Endothelial cell (in vitro differentiated cells): ENCODE measurements around the gene MAML1. TPM values are rescaled to one million over a fixed set of nuclear protein-coding genes. Genes with fewer than 3 reads are reported as not detected.
"Not testable (repeated sequence)": the region's sequence is repeated elsewhere in the genome, so short reads cannot be mapped to it uniquely, and the experiment has no call there.

ENCODE experiments used
- DNase-seq: peaks from one replicate; pipeline ENCODE4 v3.0.0; 2021; ENCODE audit warnings: low spot score
- H3K27ac Mint-ChIP-seq: one replicate; pipeline ENCODE4 v1.8.0; 2021; ENCODE audit warnings: mixed read lengths, inconsistent platforms; ENCODE audit not compliant: unreplicated experiment
- H3K27me3 Mint-ChIP-seq: one replicate; pipeline ENCODE4 v1.8.0; 2021; ENCODE audit warnings: mild to moderate bottlenecking, moderate library complexity, mixed read lengths, inconsistent platforms; ENCODE audit not compliant: unreplicated experiment
- H3K36me3 Mint-ChIP-seq: one replicate; pipeline ENCODE4 v1.8.0; 2021; ENCODE audit warnings: mild to moderate bottlenecking, low read depth, mixed read lengths, inconsistent platforms; ENCODE audit not compliant: unreplicated experiment
- H3K4me1 Mint-ChIP-seq: one replicate; pipeline ENCODE4 v1.8.0; 2021; ENCODE audit warnings: mild to moderate bottlenecking, mixed read lengths, inconsistent platforms; ENCODE audit not compliant: unreplicated experiment
- H3K4me3 Mint-ChIP-seq: one replicate; pipeline ENCODE4 v1.8.0; 2021; ENCODE audit warnings: mild to moderate bottlenecking, mixed read lengths, inconsistent platforms; ENCODE audit not compliant: unreplicated experiment
- H3K9me3 Mint-ChIP-seq: one replicate; pipeline ENCODE4 v1.8.0; 2021; ENCODE audit warnings: mixed read lengths, inconsistent platforms; ENCODE audit not compliant: unreplicated experiment
- long read RNA-seq: library from polyadenylated mRNA; unstranded; transcript quantifications from one replicate; pipeline ENCODE4 v2.0.0, GENCODE V29; 2020; ENCODE audit not compliant: unreplicated experiment
- total RNA-seq: library from RNA; stranded (reverse); fragmentation: NEBNext Ultra II Directional; extraction: Animal tissue kit (Norgen Biotek cat#: 25700); gene quantifications from one replicate; pipeline ENCODE4 v1.2.1, GENCODE V29; 2021; ENCODE audit not compliant: unreplicated experiment
- TF ChIP-seq, protein P1 (sequence below): fragments of 200-600 bp; sonication (generic); IDR thresholded peaks from one replicate; pipeline ENCODE4 v1.5.0; 2021; ENCODE audit warnings: antibody characterized with exemption; ENCODE audit not compliant: unreplicated experiment

Gene MAML1, protein sequence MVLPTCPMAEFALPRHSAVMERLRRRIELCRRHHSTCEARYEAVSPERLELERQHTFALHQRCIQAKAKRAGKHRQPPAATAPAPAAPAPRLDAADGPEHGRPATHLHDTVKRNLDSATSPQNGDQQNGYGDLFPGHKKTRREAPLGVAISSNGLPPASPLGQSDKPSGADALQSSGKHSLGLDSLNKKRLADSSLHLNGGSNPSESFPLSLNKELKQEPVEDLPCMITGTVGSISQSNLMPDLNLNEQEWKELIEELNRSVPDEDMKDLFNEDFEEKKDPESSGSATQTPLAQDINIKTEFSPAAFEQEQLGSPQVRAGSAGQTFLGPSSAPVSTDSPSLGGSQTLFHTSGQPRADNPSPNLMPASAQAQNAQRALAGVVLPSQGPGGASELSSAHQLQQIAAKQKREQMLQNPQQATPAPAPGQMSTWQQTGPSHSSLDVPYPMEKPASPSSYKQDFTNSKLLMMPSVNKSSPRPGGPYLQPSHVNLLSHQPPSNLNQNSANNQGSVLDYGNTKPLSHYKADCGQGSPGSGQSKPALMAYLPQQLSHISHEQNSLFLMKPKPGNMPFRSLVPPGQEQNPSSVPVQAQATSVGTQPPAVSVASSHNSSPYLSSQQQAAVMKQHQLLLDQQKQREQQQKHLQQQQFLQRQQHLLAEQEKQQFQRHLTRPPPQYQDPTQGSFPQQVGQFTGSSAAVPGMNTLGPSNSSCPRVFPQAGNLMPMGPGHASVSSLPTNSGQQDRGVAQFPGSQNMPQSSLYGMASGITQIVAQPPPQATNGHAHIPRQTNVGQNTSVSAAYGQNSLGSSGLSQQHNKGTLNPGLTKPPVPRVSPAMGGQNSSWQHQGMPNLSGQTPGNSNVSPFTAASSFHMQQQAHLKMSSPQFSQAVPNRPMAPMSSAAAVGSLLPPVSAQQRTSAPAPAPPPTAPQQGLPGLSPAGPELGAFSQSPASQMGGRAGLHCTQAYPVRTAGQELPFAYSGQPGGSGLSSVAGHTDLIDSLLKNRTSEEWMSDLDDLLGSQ
- 30.0 TPM for total RNA-seq
- long read RNA-seq = 0 reads

DNA sequence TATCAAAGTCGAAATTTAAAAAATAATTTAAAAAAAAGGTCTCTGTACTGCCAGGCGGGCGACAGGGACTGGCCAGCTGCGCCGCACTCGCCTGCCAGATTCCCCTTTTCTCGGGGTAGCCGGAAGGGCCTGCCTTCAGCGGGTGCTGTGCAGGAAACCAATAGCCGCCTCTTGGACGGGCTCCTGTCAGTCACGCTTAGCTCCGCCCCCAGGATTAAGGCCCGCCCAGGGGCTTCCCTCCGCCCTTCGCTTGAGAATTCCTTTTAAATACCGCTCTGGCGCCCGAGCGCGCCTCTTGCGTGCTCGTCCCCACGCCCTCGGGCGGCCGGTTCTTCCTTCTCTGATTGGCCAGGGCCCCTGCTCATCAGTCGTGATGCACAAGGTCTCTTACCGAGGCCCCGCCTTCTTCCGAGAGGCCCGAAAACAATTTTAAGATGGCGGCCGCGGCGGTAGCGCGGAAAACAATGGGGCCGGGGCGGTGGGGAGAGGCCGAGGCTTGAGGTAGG, at the start of gene MAML1:
Gene MAML1, plus strand, starts transcription at position 411 of the 506 bp plus-strand sequence. CDS start 291 bp downstream, outside the sequence.
- peak; percentile 98 for DNase-seq
- Mint-ChIP-seq H3K4me1 (peaks cover 30% of the 10 kb centered on the region), H3K27me3 (peaks cover 2% of the 10 kb centered on the region), H3K4me3 (peak within 1 kb of the TSS; percentile 98), H3K9me3 (no peaks in the 10 kb centered on the region), H3K36me3 (peaks cover 6% of the 10 kb centered on the region), H3K27ac (peak within 1 kb of the TSS; percentile 90)
- TF ChIP-seq, protein P1, sequence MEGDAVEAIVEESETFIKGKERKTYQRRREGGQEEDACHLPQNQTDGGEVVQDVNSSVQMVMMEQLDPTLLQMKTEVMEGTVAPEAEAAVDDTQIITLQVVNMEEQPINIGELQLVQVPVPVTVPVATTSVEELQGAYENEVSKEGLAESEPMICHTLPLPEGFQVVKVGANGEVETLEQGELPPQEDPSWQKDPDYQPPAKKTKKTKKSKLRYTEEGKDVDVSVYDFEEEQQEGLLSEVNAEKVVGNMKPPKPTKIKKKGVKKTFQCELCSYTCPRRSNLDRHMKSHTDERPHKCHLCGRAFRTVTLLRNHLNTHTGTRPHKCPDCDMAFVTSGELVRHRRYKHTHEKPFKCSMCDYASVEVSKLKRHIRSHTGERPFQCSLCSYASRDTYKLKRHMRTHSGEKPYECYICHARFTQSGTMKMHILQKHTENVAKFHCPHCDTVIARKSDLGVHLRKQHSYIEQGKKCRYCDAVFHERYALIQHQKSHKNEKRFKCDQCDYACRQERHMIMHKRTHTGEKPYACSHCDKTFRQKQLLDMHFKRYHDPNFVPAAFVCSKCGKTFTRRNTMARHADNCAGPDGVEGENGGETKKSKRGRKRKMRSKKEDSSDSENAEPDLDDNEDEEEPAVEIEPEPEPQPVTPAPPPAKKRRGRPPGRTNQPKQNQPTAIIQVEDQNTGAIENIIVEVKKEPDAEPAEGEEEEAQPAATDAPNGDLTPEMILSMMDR = no peak

DNA sequence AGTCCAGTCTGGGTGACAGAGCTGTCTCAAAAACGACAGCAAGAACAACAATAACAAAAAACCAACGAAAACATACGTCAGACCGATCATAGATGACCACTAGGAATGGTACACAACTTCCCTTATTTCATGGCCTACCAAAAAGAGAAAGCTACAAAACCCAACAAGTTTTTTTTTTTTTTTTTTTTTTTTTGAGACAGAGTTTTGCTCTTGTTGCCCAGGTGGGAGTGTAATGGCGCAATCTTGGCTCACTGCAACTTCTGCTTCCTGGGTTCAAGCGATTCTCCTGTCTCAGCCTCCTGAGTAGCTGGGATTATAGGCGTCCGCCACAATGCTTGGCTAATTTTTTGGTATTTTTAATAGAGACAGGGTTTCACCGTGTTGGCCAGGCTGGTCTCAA, 43.4 kb upstream of the MAML1 start:
- not testable (repeated sequence) for H3K36me3 Mint-ChIP-seq, H3K4me1 Mint-ChIP-seq, H3K9me3 Mint-ChIP-seq, H3K27ac Mint-ChIP-seq, DNase-seq, H3K4me3 Mint-ChIP-seq, H3K27me3 Mint-ChIP-seq

DNA sequence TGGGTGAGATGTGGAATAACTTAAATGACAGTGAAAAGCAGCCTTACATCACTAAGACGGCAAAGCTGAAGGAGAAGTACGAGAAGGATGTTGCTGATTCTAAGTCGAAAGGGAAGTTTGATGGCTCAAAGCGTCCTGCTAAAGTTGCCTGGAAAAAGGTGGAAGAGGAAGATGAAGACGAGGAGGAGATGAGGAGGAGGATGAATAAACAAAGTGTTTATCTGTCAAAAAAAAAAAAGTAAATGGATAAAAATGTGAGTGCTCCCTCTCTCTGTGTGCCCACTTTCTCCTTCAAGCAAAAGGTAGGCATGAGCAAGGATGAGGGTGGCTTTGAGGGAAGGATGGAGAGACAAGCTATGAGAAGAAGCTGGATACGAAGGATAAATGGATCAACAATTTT, 38.1 kb upstream of the MAML1 start:
- Mint-ChIP-seq H3K36me3 (peaks cover 3% of the 10 kb centered on the region), H3K9me3 (no peaks in the 10 kb centered on the region), H3K27ac (no peak overlapping the region), H3K4me3 (no peak overlapping the region), H3K4me1 (peaks cover 12% of the 10 kb centered on the region), H3K27me3 (peaks cover 3% of the 10 kb centered on the region)
- TF ChIP-seq, protein P1 = no peak
- DNase-seq = no peak

DNA sequence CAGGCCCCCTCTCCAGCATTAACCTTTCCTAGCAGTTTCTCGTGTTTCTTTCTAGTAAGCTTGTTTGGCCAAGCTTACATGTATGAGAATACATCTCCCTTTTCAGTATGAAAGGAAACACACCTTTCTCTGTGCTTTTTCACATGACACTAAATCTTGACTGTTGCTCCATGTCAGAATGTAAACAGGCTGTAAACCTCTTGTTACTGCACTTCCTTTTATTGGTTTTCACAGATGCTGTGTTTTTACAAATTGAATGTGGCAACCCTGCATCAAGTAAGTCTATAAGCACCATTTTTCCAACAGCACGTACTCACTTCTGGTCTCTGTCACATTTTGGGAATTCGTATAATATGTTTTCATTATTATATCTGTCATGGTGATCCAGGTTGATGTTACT, 36.0 kb upstream of the MAML1 start:
- peak overlapping the region; percentile 2 for H3K27ac Mint-ChIP-seq
- no peak for DNase-seq
- peaks cover 8% of the 10 kb centered on the region for H3K36me3 Mint-ChIP-seq
- no peak overlapping the region for H3K4me3 Mint-ChIP-seq
- TF ChIP-seq, protein P1 = no peak
- no peaks in the 10 kb centered on the region for H3K9me3 Mint-ChIP-seq
- peaks cover 5% of the 10 kb centered on the region for H3K27me3 Mint-ChIP-seq
- peaks cover 23% of the 10 kb centered on the region for H3K4me1 Mint-ChIP-seq

DNA sequence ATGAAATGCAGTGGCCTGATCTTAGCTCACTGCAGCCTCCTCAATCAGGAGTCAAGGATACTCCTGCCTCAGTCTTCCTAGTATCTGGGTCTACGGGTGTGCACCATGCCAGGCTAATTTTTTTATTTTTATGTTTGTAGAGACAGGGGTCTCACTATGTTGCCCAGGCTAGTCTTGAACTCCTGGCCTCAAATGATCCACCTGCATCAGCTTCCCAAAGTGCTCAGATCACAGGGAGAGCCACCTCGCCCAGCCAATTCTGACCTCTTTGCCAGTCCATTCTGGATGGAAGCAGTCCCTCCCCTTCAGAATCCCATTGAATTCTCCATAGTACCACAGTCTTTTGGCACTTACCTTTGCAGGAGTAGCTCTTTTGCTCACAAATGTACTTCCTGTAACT, 35.5 kb upstream of the MAML1 start:
- H3K4me3 Mint-ChIP-seq = no peak overlapping the region
- H3K27me3 Mint-ChIP-seq = peaks cover 5% of the 10 kb centered on the region
- TF ChIP-seq, protein P1 = no peak
- H3K36me3 Mint-ChIP-seq = peaks cover 8% of the 10 kb centered on the region
- no peaks in the 10 kb centered on the region for H3K9me3 Mint-ChIP-seq
- no peak overlapping the region for H3K27ac Mint-ChIP-seq
- peaks cover 25% of the 10 kb centered on the region for H3K4me1 Mint-ChIP-seq
- DNase-seq = no peak

DNA sequence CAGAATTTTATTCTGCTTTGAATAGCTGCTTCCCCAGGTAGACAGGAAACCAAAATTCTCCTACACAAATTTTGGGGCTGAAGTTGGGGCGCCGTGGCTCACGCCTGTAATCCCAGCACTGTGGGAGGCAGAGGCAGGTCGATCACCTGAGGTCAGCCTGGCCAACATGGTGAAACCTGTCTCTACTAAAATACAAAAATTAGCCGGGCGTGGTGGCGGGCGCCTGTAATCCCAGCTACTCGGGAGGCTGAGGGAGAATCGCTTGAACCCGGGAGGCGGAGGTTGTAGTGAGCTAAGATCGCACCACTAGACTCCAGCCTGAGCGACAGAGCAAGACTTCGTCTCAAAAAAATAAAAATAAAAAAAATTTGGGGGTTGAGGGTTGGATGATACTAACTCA, 35.1 kb upstream of the MAML1 start:
- Mint-ChIP-seq H3K36me3 (peaks cover 12% of the 10 kb centered on the region), H3K4me1 (peaks cover 30% of the 10 kb centered on the region), H3K27ac (peak overlapping the region; percentile 98)
- DNase-seq, H3K9me3 Mint-ChIP-seq, H3K4me3 Mint-ChIP-seq, H3K27me3 Mint-ChIP-seq: not testable (repeated sequence)
